Activated T-helper 1 cell treated with Interleukin-2 at 50 U/mL for 16 hours (primary cell): Measurements from ENCODE around the gene EIF4B.
A peak's percentile ranks its signal among the peaks of the same experiment; 100 is the strongest.

Source experiments
- DNase-seq: peaks from one replicate; pipeline ENCODE4 v3.0.0-alpha.2; 2020; ENCODE audit warnings: low read depth

Gene EIF4B

DNA sequence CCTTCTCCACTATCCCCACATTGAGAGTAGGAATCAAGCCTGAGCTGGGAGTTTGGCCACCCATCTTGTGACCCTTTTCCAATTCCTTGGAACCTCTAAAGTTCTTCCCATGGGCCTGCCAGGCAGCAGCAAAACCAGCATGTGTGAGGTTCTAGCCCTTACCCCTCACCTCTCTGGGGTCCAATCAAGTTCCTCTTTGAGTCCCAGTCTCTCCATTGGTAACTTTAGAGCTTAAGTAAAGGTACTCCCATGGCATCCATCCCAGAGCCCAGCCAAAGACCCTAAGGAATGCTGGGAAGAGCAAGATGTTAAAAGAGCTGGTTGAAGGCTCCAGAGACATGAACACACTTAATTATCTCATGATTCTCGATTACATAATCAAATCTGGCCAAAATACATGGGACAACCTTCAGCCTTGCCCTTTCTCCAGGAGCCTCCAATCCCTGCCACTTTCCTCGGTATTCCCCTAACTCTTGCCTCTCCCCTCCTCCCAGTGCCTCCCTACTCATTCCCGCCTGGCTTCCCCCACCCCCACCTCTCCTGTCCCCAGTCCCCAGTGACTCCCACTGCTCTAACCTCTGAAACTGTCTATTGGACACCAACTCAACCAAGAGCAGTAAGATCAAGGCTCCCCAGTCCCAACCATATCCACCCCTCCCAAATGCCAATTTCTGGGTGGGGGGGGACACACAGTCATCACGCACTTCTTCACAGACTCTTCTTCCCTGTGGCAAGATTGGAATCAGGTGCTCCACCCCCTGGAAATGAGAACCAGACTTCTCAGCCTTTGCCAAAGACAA, 38.8 kb downstream of the EIF4B start:
- no peak for DNase-seq

DNA sequence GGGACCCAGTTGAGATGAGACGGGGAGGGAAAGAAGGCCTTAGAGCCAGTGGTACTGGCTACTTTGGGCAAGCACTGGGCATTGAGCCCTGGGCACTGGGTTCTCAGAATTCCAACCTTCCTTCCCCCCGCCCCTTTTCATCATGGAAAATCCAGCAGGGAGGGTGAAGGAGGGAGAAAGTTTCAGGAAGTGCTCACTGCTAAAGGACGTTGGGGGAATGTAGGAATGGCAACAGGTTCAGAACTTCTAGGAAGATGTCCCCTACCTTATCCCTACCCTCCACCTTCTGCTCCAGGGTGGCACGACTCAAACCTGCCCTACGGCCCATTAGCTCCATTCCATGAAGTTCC, 39.4 kb downstream of the EIF4B start:
- no peak for DNase-seq

DNA sequence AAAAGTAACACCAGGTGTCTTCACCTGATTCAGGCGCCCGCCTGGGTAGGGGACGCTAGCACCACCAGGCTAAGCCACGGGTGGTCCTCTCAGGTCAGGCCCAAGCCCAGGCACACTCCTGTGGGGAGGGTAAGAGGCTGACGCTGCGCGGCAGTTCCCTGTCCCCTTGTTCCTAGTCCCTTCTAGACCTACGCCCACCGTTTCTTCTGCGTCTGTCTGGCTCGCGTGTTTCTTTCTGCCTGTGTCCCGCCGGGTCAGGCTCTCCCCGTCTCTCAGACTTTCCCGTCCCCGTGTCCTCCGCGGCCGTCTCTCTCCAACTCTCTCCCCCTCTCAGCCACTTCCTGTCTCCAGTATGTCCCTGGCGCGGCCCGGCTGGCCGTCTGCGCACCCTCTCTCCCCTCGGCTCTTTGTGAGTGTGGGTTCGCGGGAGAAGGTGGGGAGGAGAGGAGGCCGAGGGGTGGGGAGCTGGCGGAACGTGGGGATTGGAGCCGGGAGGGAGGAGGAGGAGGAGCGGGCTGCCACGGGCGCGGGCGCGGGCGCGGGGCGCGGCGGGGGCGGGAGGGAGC, 40.5 kb downstream of the EIF4B start:
- DNase-seq, result no peak

DNA sequence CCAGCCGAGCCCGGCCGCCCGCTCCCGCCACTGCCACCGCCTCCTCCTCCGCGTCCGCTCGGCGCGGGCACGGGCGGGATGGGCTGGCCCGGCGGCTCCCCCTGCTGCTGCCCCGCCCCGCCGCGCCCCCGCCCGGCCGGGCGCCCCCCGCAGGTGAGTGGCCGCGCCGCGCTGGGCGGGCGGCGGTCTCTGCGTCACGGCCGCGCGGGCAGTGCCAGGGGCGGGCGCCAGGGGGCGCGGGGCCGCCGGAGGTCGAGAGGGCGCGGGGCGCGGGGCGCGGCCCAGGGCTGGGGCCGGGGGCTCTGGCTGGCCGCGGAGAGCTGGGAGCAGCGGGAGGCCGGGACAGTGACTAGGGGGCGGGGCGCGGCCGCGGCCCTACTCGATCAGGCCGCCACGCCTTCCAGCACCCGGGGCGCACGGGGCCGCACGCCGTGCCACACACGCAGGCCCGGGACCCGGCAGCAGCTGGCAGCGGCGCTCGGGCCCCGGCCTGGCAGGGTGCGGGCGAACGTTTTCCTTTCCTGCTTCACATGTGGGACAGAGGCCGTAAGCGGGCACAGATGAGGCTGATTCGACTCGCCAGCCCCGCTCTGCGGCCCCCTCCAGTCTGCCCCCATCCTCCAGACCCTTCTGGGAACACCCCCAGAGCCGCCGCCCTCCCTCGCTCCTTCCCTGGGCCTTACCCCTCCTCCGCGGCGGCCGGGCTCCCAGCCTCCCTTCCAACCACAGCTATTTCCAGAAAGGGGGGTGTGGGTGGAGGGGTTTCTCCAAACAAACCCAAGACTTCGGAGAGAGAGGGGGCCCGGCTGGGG, 41.2 kb downstream of the EIF4B start:
- peak; percentile 71 for DNase-seq

DNA sequence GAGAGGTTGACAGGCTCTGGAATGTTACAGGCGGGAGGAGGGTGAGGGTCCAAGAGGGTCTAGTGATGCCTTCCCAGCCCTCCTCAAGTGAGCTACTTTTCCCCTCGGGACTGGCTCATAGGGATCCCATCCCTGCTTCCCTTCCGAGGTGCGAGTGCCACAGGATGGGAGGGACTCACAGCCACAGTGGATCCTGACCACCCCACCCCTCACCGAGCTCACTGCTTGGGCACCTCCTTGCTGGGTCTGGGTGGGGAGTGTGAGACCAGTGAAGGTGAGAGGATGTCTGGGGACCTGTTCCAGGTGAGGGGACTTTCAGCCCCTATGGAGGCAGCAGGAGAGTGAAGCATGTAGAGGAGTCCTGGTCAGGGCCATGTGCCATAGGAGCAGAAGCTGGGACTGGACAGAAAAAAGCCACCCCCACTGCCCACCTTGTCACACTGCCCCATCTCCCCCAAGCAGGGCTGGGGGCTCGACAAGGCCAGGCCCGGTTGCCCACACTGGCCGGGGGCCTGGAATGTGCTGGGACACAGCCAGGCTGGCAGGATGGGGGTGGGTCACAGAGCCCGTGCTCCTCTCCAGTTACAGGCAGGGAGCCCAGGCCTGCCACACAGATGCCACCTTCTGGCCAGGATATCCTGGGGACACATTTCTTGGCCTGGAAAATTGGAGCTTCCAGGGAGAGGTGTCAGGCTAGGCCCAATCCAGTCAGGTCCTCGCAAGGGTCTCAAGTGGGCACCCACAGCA, 42.0 kb downstream of the EIF4B start:
- DNase-seq, result no peak

DNA sequence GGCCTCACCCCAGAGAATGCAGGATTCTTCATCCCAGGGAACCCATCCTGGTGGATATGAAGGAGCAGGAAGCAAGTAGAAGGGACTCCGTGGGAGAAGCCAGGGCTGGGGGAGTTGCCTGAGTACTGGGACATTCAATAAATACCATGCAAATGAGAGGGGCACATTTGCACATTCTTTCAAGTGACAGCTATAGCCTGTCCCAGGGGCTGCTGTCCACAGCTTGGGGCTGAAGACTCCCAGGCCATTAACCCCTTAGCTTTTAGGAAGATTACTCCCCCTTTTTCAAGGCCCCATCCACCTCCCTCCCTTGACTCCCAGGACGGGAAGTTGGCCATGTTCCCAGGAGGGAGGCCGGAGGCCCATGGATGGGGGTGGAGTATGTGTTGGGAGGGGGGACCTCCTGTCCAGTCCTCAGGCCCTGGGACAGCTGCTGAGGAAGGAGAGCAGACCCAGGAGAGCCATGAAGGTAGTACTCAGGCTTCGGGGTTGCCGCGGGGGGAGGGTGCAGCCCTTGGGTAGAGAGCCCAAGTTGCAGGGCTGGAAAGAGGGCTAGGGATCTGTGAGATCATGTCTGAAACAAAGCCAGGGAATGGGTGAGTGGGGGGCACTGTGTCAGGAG, 42.6 kb downstream of the EIF4B start:
- DNase-seq, result no peak

DNA sequence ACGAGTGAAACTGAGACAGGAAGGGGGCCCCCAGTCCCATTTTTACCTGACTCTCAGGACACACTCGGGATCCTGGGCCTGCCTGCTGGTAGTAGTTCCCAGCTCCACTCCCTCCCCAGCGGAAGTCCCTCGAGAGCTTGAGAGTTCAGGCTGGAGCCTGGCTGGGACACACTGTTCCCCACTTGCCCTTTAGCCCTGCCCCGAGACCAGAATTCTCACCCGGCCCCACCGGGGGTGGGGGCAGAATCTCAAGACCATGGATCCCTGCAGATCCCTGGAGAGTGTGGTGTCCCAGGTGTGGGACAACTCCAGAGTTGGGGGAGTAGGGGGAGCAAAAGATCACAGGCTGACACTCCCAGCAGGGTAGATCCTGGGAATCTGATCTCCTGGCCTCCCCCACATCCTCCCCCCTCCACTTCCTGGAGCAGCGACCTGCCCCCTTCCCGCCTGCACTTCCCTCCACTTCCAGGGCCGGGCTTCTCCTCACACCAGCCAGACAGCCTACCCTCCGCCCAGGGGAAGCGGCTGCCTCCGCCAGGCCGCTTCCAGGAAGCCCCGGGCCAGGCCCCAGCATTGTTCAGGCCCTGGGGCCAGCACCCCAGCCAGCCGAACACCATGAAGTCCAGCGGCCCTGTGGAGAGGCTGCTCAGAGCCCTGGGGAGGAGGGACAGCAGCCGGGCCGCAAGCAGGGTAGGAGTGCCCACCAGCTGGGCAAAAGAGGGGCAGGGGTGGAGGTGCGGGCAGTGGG, 43.5 kb downstream of the EIF4B start, which contains the start of gene TNS2:
TNS2 (plus strand) TSS at position 495 of the 748 bp plus-strand sequence; CDS start at position 616, 121 bp downstream.
- no peak for DNase-seq

DNA sequence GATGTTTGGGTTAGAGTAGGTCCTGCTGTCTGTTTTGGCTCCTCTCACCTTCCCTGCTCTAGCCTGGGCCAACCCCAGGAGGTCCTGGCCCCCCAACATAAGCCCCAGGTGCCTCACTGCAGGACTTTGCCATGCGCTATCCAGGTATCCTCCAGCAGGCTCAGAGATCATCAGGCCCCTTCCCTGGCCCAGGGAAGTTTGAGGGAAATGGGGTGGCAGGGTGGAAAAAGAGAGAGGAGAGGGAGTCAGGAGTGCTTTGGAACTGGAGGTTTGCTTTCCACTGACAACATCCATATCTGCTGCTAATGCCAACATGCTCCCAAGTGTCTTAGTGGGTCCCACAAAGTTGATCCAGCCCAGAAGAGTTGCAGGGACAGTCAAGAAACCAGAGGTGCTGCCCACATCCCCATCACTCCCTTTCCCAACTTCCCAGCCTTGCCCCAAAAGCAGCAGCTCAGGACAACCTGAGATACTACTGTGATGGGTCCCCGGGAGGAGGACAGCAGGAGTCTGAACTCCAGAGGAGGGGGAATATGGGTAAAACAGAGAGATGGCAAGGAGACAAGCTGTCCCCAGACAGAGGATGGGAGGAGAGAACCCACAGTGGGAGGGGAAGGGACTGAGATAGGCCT, 44.3 kb downstream of the EIF4B start:
- no peak for DNase-seq

DNA sequence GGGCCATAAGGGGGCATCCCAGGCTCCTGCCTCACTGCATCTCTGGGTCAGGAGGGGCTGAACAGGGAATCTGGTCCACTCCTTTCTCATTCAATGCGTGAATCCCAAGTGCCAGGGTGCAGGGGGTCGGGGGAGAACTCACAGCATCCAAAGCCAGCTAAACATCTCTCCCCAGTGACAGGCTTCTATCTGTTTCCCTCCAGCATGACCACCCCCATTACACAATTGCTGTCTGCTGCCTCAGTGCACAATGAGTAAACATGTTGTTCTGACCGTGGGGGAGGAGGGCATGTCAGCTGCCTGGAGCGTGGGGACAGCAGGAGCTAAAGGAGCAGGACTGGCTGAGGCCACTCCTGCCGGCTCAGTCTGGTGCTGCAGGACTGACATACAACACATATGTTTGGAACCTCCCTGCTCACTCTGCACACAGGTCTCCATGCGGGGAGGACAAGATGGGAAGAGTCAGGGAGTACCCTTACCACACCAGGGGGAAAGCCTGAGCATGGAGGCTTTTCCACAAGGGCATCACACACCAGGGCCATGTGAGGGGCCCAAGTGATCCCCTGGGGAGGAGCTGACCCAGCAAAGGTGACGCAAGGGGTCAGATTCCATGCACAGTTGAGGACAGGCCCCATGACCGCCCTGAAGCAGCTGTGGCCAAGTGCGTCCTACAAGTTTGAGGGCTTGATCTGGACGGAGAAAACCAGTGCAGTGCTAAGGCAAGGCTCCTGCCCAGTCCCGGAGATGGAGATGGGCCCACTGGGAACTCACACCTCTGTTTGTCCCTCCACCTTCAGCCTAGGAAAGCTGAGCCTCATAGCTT, 45.0 kb downstream of the EIF4B start:
- DNase-seq, result no peak

DNA sequence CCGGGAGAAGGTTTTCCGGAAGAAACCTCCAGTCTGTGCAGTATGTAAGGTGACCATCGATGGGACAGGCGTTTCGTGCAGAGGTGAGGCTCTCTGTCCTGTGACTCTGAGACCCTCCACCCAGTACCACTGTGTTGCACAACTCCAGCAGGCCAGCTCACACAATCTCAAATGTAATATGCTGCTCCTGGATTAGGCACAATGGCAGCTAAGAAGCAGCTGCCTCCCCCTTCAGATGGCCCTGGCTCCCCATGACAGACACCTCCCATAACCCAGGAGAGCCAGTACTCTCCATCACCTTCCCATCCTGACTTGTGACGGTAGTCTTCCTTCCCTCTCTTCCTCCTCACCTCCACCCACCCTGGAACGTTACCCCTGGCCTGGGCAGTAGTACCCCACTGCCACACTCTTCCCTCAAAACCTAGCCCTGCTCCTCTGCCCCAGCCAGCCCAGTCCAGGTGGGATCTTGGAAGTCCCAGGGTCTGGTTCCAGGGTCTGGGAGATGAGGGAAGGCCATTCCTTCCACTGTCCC, 45.7 kb downstream of the EIF4B start:
- DNase-seq, result no peak

DNA sequence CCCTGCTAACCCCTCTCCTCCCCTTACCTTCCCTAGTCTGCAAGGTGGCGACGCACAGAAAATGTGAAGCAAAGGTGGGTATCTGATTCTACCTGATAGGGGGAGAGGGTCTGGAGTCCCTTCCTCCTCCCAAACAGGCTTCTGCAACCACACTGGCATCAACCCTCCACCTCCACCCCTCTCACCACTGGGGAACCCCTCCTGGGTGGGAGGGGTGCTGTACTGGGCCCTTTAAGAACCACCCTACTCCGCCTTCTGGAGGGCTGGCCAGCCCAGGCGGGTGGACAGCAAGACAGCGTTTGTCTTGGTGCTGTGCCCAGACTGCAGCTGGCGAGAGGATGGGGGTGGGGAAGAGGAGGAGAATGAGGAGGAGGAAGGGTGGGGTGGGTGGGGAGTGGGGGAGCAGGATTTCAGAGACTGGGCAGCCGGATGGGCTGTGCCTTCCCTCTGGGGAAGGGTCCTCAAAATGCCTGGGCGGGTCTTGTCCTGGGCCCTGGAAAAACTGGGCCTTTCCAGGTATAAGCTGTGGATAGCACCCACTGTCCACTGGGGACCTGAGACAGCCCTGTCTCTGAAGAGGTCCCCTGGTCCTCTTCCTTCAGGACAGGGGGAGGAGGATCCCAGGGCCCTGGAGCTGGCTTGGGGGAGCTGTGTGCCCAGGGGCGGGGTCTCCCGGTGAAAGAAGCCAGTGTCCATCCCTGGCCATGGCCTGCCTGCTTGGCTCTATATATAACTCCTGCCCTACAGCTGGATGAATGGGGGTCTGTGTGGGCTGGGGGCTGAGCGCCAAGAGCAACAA, 46.4 kb downstream of the EIF4B start:
- DNase-seq, result no peak

DNA sequence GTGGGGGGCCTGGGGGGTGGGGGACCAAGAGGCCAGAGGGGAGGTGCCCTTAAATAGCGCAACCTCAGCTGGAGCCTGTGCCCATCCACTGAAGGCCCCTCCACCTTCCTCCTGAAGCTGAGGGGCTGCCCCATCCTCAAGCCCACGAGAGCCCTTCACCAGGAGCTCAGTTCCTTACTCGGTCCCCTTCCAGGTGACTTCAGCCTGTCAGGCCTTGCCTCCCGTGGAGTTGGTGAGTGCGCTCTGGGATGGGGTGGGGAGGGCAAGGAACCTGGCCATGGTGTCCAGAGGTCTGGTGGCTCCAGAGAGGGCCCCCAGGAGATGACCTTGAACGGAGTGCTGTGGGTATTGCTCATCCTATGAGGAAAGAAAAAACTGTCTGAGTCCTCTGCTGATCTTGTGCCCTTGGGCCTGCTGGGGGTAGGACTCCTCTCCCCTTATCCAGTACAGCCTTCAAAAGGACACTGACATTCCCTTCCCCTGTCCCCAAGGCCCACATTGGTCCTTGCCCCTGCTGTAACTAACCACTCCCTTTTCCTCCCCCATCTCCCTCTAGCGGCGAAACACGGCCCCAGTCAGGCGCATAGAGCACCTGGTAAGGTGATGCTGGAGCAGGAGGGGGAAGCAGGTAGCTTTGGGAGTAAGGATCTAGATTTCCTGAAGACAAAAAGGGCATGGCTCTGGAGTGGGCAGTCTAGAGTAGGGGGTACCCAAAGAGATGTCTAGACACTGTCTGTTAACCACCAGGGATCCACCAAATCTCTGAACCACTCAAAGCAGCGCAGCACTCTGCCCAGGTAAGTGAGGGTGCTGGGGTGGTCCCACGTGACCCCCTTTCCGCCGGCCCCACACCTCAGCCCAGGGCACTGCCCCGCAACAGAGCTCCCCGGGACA, 47.2 kb downstream of the EIF4B start:
- peak; percentile 30 for DNase-seq

DNA sequence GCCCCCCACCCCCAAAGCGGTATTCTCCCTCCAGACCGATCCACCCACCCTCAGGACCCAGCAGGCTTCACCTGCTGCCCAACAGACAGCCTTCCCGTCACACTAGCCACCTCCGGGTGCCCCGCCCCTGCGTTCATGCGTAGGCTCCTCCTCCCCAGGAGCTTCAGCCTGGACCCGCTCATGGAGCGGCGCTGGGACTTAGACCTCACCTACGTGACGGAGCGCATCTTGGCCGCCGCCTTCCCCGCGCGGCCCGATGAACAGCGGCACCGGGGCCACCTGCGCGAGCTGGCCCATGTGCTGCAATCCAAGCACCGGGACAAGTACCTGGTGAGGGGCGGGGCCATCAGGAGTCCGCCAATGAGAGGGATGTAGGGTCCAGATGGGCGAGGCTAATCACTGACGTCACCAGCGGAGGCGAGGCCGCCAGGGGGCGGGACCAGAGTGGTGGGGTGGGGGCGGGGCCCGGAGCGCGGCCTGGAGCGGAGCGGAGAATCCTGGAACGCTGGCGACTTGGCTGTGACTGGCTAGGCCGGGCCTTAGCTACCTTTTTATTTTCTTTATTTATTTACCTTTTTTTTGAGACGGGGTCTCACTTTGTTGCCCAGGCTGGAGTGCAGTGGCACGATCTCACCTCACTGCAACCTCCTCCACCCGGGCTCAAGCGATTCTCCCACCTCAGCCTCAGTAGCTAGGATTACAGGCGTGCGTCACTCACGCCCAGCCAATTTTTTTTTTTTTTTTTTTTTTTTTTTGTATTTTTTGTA, 48.0 kb downstream of the EIF4B start:
- peak; percentile 84 for DNase-seq

DNA sequence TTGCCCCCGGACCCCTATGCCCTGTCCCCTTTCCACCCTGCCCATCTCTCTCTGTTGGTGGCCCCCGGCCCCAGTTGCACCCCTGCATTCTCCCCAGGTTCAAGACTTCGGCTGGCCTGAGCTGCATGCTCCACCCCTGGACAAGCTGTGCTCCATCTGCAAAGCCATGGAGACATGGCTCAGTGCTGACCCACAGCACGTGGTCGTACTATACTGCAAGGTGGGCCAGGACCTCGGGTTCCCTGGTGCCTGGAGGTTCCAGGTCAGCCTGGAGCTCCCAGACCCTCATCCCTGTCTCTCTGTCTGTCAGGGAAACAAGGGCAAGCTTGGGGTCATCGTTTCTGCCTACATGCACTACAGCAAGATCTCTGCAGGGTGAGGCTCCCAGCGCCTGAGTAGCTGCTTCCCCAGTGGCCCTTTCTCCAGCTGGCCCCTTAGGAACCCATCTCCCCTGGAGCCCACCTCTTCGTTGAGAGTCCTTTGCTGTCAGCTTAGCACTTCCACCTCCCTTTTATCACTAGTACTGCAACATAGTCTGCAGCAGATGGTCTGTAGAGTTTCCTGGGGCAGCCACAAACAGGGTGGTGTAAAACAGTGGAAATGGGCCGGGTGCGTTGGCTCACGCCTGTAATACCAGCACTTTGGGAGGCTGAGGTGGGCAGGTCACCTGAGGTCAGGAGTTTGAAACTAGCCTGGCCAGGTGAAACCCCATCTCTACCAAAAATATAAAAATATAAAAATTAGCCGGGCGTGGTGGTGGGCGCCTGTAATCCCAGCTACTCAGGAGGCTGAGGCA, 49.4 kb downstream of the EIF4B start:
- no peak for DNase-seq

DNA sequence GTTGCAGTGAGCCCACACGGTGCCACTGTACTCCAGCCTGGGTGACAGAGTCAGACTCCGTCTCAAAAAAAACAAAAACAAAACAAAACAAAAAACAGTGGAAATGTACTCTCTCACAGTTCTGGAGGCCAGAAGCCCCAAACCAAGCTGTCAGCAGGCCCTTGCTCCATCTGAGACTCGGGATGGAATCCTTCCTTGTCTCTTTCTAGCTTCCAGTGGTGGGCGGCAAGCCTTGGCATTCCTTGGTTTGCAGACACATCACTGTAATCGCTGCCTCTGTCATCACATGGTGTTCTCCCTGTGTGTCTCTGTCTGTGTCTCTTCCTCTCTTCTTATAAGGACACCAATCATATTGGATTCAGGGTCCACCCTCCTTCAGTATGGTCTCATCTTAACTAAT, 50.0 kb downstream of the EIF4B start:
- DNase-seq, result no peak

DNA sequence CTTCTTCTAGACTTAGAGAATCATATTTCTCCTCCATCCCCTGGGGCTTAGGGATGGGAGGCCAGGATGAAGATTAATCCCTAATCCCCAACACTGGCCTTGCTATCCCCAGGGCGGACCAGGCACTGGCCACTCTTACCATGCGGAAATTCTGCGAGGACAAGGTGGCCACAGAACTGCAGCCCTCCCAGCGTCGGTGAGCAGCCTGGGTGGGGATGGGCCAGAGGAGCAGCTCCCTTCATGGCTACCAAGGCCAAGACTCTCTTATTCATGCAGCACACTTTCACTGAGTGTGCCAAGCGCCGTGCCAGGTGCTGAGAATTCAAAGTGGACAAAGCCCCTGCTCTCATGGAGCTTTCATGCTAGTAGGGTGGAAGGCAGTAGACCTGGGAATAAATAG, 50.6 kb downstream of the EIF4B start:
- no peak for DNase-seq
